Glomerular endothelial cell (primary cell): ENCODE measurements around the gene ATP9B. TPM values are rescaled to one million over a fixed set of nuclear protein-coding genes. Genes with fewer than 3 reads are reported as not detected.
"Not testable (repeated sequence)": the region's sequence is repeated elsewhere in the genome, so short reads cannot be mapped to it uniquely, and the experiment has no call there.

Experiments used
- DNase-seq: peaks from one replicate; pipeline ENCODE4 v3.0.0-alpha.2; 2011; ENCODE audit warnings: low read depth, low spot score; ENCODE audit errors: extremely low read depth
- total RNA-seq: library from RNA; depleted of rRNA; stranded (reverse); fragments of >200 nt; gene quantifications from 2 replicates; pipeline ENCODE4 v1.2.3, GENCODE V29; 2015

Gene ATP9B
- total RNA-seq, 1 donor from 2014 or later: 18.6 TPM

GRCh38 chr18:79275461-79275860 lies 206.3 kb downstream of the ATP9B start:
- no peak for DNase-seq

- DNase-seq: no peak
These were observed 206.8 kb downstream of the ATP9B start for GRCh38 chr18:79275992-79276391.

- no peak for DNase-seq
These were observed 209.7 kb downstream of the ATP9B start for GRCh38 chr18:79278896-79279295.

GRCh38 chr18:79283131-79283810 lies 214.1 kb downstream of the ATP9B start:
- DNase-seq: no peak

GRCh38 chr18:79283929-79284328 lies 214.7 kb downstream of the ATP9B start:
- no peak for DNase-seq

GRCh38 chr18:79285191-79285590 lies 216.0 kb downstream of the ATP9B start:
- not testable (repeated sequence) for DNase-seq

GRCh38 chr18:79290409-79290808 lies 221.2 kb downstream of the ATP9B start:
- not testable (repeated sequence) for DNase-seq

GRCh38 chr18:79290876-79291275 lies 221.7 kb downstream of the ATP9B start:
- no peak for DNase-seq

GRCh38 chr18:79294235-79294634 lies 225.0 kb downstream of the ATP9B start:
- DNase-seq: no peak

- DNase-seq: no peak
These were observed 230.1 kb downstream of the ATP9B start for GRCh38 chr18:79299272-79299671.

- DNase-seq: no peak
These were observed 230.5 kb downstream of the ATP9B start for GRCh38 chr18:79299711-79300110.

GRCh38 chr18:79300413-79300812 lies 231.2 kb downstream of the ATP9B start:
- no peak for DNase-seq

- DNase-seq: no peak
These were observed 232.9 kb downstream of the ATP9B start for GRCh38 chr18:79302120-79302519.

- DNase-seq: no peak
These were observed 236.7 kb downstream of the ATP9B start for GRCh38 chr18:79305911-79306310.

GRCh38 chr18:79309614-79310358 lies 240.6 kb downstream of the ATP9B start:
- no peak for DNase-seq

GRCh38 chr18:79314838-79315388 lies 245.7 kb downstream of the ATP9B start:
- no peak for DNase-seq

- DNase-seq: no peak
These were observed 246.4 kb downstream of the ATP9B start for GRCh38 chr18:79315596-79315995.

GRCh38 chr18:79317703-79318102 lies 248.5 kb downstream of the ATP9B start:
- DNase-seq: no peak

- DNase-seq: no peak
These were observed 249.0 kb downstream of the ATP9B start for GRCh38 chr18:79318142-79318673.

GRCh38 chr18:79320216-79320850 lies 251.1 kb downstream of the ATP9B start:
- no peak for DNase-seq
